ENCODE results near the gene COQ10B.

DNA sequence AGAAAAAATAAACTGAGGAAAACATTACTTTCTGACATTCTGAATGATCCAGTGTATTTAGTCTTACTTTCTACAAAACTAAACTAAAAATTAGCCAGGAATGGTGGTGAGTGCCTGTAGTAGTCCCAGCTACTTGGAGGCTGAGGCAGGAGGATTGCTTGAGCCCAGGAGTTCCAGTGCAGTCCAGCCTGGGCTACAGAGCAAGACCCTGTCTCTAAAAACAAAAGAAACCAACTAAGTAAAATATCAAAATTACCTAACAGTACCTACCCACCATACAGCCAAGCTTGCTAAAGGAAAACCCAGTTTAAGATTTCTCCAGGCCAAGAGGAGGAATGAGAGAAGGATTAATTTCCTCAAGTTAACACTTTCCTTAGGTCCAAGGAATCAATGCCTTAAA, 43.3 kb downstream of the COQ10B start:
- TF ChIP-seq, protein P1, sequence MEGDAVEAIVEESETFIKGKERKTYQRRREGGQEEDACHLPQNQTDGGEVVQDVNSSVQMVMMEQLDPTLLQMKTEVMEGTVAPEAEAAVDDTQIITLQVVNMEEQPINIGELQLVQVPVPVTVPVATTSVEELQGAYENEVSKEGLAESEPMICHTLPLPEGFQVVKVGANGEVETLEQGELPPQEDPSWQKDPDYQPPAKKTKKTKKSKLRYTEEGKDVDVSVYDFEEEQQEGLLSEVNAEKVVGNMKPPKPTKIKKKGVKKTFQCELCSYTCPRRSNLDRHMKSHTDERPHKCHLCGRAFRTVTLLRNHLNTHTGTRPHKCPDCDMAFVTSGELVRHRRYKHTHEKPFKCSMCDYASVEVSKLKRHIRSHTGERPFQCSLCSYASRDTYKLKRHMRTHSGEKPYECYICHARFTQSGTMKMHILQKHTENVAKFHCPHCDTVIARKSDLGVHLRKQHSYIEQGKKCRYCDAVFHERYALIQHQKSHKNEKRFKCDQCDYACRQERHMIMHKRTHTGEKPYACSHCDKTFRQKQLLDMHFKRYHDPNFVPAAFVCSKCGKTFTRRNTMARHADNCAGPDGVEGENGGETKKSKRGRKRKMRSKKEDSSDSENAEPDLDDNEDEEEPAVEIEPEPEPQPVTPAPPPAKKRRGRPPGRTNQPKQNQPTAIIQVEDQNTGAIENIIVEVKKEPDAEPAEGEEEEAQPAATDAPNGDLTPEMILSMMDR (conservative IDR thresholded peaks at IDR 0.05; ENCODE audit: low read length): no peak
- no peak for TF ChIP-seq EZH2phosphoT487 (IDR thresholded peaks at IDR 0.05; ENCODE audit: borderline replicate concordance, low read depth, low read length)
